H9 (cell line): ENCODE data around the gene USB1. TPM values are rescaled to one million over a fixed set of nuclear protein-coding genes. Genes with fewer than 3 reads are reported as not detected.

ENCODE experiments used
- DNase-seq: peaks from one replicate; pipeline ENCODE4 v3.0.0-alpha.2; 2017
- H2AFZ ChIP-seq: one replicate; pipeline ENCODE4 v1.6.1; 2013; ENCODE audit warnings: mild to moderate bottlenecking, low read length, control low read depth, moderate library complexity
- H2AK5ac ChIP-seq: 2 replicates; pipeline ENCODE4 v1.6.1; 2013; ENCODE audit warnings: low read length, control low read depth, mixed read lengths; ENCODE audit not compliant: insufficient read length
- H2BK120ac ChIP-seq: one replicate; pipeline ENCODE4 v1.6.1; 2013; ENCODE audit warnings: low read depth, mild to moderate bottlenecking, low read length, control low read depth, inconsistent platforms; ENCODE audit not compliant: poor library complexity, severe bottlenecking
- H2BK12ac ChIP-seq: 2 replicates; pipeline ENCODE4 v1.6.1; 2013; ENCODE audit warnings: low read length, control low read depth, mixed read lengths, low read depth; ENCODE audit not compliant: insufficient read length
- H2BK15ac ChIP-seq: 2 replicates; pipeline ENCODE4 v1.6.1; 2013; ENCODE audit warnings: low read depth, low read length, control low read depth
- H2BK20ac ChIP-seq: one replicate; pipeline ENCODE4 v1.6.1; 2013; ENCODE audit warnings: low read depth, mild to moderate bottlenecking, low read length, control low read depth, inconsistent platforms; ENCODE audit not compliant: poor library complexity, severe bottlenecking
- H2BK5ac ChIP-seq: 2 replicates; pipeline ENCODE4 v1.6.1; 2013; ENCODE audit warnings: low read length, control low read depth, mixed read lengths; ENCODE audit not compliant: insufficient read length
- H3K14ac ChIP-seq: 2 replicates; pipeline ENCODE4 v1.6.1; 2013; ENCODE audit warnings: low read length, control low read depth; ENCODE audit not compliant: insufficient read depth
- H3K18ac ChIP-seq: 2 replicates; pipeline ENCODE4 v1.6.1; 2013; ENCODE audit warnings: low read depth, mild to moderate bottlenecking, mixed read lengths, low read length, control low read depth; ENCODE audit not compliant: insufficient read length
- H3K23ac ChIP-seq: 2 replicates; pipeline ENCODE4 v1.6.1; 2013; ENCODE audit warnings: low read length, control low read depth, mixed read lengths, low read depth; ENCODE audit not compliant: insufficient read length
- H3K23me2 ChIP-seq: 2 replicates; pipeline ENCODE4 v1.6.1; 2013; ENCODE audit warnings: low read depth, mild to moderate bottlenecking, mixed read lengths, low read length, control low read depth; ENCODE audit not compliant: insufficient read length, poor library complexity, severe bottlenecking
- H3K27ac ChIP-seq: 2 replicates; pipeline ENCODE4 v1.5.1; 2013; ENCODE audit warnings: low read length, control low read depth, mixed read lengths, low read depth; ENCODE audit not compliant: insufficient read length
- H3K27me3 ChIP-seq: 2 replicates; pipeline ENCODE4 v1.6.1; 2013; ENCODE audit warnings: low read length, control low read depth, inconsistent platforms; ENCODE audit not compliant: insufficient read depth
- H3K4ac ChIP-seq: 2 replicates; pipeline ENCODE4 v1.6.1; 2013; ENCODE audit warnings: low read depth, mild to moderate bottlenecking, control low read depth, inconsistent platforms, low read length, moderate library complexity
- H3K4me1 ChIP-seq: 2 replicates; pipeline ENCODE4 v1.6.1; 2013; ENCODE audit warnings: low read length, control low read depth, inconsistent platforms; ENCODE audit not compliant: insufficient read depth
- H3K4me2 ChIP-seq: 2 replicates; pipeline ENCODE4 v1.6.1; 2013; ENCODE audit warnings: low read length, control low read depth, mixed read lengths; ENCODE audit not compliant: insufficient read length, insufficient read depth
- H3K56ac ChIP-seq: 2 replicates; pipeline ENCODE4 v1.6.1; 2013; ENCODE audit warnings: low read depth, mild to moderate bottlenecking, mixed read lengths, low read length, control low read depth; ENCODE audit not compliant: insufficient read length
- H3K79me1 ChIP-seq: 2 replicates; pipeline ENCODE4 v1.6.1; 2013; ENCODE audit warnings: low read depth, mild to moderate bottlenecking, moderate library complexity, low read length, control low read depth, inconsistent platforms; ENCODE audit not compliant: insufficient read depth, poor library complexity, severe bottlenecking
- H3K79me2 ChIP-seq: 2 replicates; pipeline ENCODE4 v1.6.1; 2013; ENCODE audit warnings: low read length, control low read depth, inconsistent platforms; ENCODE audit not compliant: insufficient read depth
- H3K9ac ChIP-seq: 2 replicates; pipeline ENCODE4 v1.6.1; 2013; ENCODE audit warnings: low read length, control low read depth, mixed read lengths; ENCODE audit not compliant: insufficient read length; ENCODE audit errors: extremely low read depth
- H3K9me3 ChIP-seq: one replicate; pipeline ENCODE4 v1.6.1; 2013; ENCODE audit warnings: low read depth, low read length, inconsistent platforms; ENCODE audit not compliant: control insufficient read depth
- H3T11ph ChIP-seq: one replicate; pipeline ENCODE4 v1.6.1; 2013; ENCODE audit warnings: mild to moderate bottlenecking, low read length, control low read depth, inconsistent platforms
- H4K20me1 ChIP-seq: one replicate; pipeline ENCODE4 v1.6.1; 2013; ENCODE audit not compliant: control insufficient read depth, insufficient read length, insufficient read depth
- H4K5ac ChIP-seq: 2 replicates; pipeline ENCODE4 v1.6.1; 2013; ENCODE audit warnings: low read depth, mild to moderate bottlenecking, mixed read lengths, low read length, control low read depth; ENCODE audit not compliant: insufficient read length
- H4K8ac ChIP-seq: replicated peaks from 2 replicates; pipeline ENCODE4 v1.6.1; 2013; ENCODE audit warnings: low read length, control low read depth, mixed read lengths, low read depth; ENCODE audit not compliant: insufficient read length
- H4K91ac ChIP-seq: 2 replicates; pipeline ENCODE4 v1.6.1; 2013; ENCODE audit warnings: low read depth, mild to moderate bottlenecking, moderate library complexity, mixed read lengths, low read length, control low read depth; ENCODE audit not compliant: insufficient read length
- H3K27ac Mint-ChIP-seq, 3 experiments: 2 replicates in 2 of 3; 3 replicates in 1 of 3; pipeline ENCODE4 v1.8.0; 2020 to 2021; ENCODE audit warnings: mixed read lengths in 3 of 3, mild to moderate bottlenecking in 1 of 3, moderate library complexity in 1 of 3
- H3K27me3 Mint-ChIP-seq: 2 replicates; pipeline ENCODE4 v1.8.0; 2021; ENCODE audit warnings: low read depth, mild to moderate bottlenecking, moderate library complexity, mixed read lengths
- H3K36me3 Mint-ChIP-seq, 3 experiments: 2 replicates in 2 of 3; 3 replicates in 1 of 3; pipeline ENCODE4 v1.8.0; 2020 to 2021; ENCODE audit warnings: low read depth in 3 of 3, mixed read lengths in 3 of 3; ENCODE audit not compliant: insufficient read depth in 1 of 3
- H3K4me1 Mint-ChIP-seq, 2 experiments: 2 replicates each; pipeline ENCODE4 v1.8.0; 2020; ENCODE audit warnings: mixed read lengths in 2 of 2
- H3K4me3 Mint-ChIP-seq, 2 experiments: 2 replicates in 1 of 2; 3 replicates in 1 of 2; pipeline ENCODE4 v1.8.0; 2020 to 2021; ENCODE audit warnings: mild to moderate bottlenecking in 2 of 2, mixed read lengths in 2 of 2, moderate library complexity in 1 of 2
- H3K9me3 Mint-ChIP-seq, 2 experiments: 2 replicates in 1 of 2; 3 replicates in 1 of 2; pipeline ENCODE4 v1.8.0; 2020; ENCODE audit warnings: mild to moderate bottlenecking in 2 of 2, mixed read lengths in 2 of 2, moderate library complexity in 1 of 2
- CTCF ChIP-seq: fragments of 200-600 bp; sonication (generic); conservative IDR thresholded peaks from 3 replicates; pipeline ENCODE4 v1.8.0; 2021; ENCODE audit warnings: antibody characterized with exemption, mild to moderate bottlenecking
- WGBS: extraction: QIAGEN DNeasy Blood & Tissue Kit; methylation state at CpG from one replicate; pipeline ENCODE4 v1.1.7; 2013; ENCODE audit warnings: missing lambda C conversion rate, low lambda C conversion rate, mixed read lengths; ENCODE audit not compliant: insufficient read length; ENCODE audit errors: extremely low coverage; 5-methylcytosine and 5-hydroxymethylcytosine counted together
- total RNA-seq: library from RNA; stranded (reverse); gene quantifications from 2 replicates; pipeline ENCODE4 v1.2.1, GENCODE V29; 2021

USB1 gene
- total RNA-seq, 1 experiment from 2014 or later, result 65.0 TPM

GRCh38 chr16:57959804-57960203 is 41.4 kb upstream of the USB1 start:
- no peak overlapping the region for H4K5ac ChIP-seq
- Mint-ChIP-seq H3K27me3 (no peaks in the 10 kb centered on the region; the same call in 1 of the 2 replicates), H3K36me3 (no peaks in the 10 kb centered on the region), H3K4me3 (0 out of 5 replicates have a peak overlapping the region, but pooled peaks of 1 of the 2 experiments have one; percentile 29), H3K4me1 (peaks cover 16 to 26% of the 10 kb centered on the region in 2 experiments; a peak in 3 of 4 replicates), H3K9me3 (no peaks in the 10 kb centered on the region), H3K27ac (peak overlapping the region in 2 of 3 experiments; percentile 44 to 89; a peak in 2 of 7 replicates)
- no peak overlapping the region for H3T11ph ChIP-seq
- no peaks in the 10 kb centered on the region; the same call in 1 of the 2 replicates for H3K27me3 ChIP-seq
- DNase-seq, result no peak
- H3K18ac ChIP-seq, result no peak overlapping the region
- H3K9me3 ChIP-seq, result no peaks in the 10 kb centered on the region
- no peak overlapping the region for H2AK5ac ChIP-seq
- no peak overlapping the region for H3K4ac ChIP-seq
- H2BK15ac ChIP-seq, result no peak overlapping the region
- H4K91ac ChIP-seq, result no peak overlapping the region
- H3K23ac ChIP-seq, result no peak overlapping the region
- H2BK20ac ChIP-seq, result no peak overlapping the region
- H3K27ac ChIP-seq, result no peak overlapping the region
- no peak overlapping the region for H2AFZ ChIP-seq
- no peak for TF ChIP-seq CTCF
- no peaks in the 10 kb centered on the region for H3K79me1 ChIP-seq
- no peak overlapping the region for H3K56ac ChIP-seq
- no peak overlapping the region for H3K9ac ChIP-seq
- no peak overlapping the region for H2BK12ac ChIP-seq
- H3K23me2 ChIP-seq, result no peaks in the 10 kb centered on the region
- no peak overlapping the region for H3K4me2 ChIP-seq
- no peaks in the 10 kb centered on the region for H3K4me1 ChIP-seq
- no peak overlapping the region for H2BK120ac ChIP-seq
- H4K8ac ChIP-seq, result no peak overlapping the region
- no peak overlapping the region for H2BK5ac ChIP-seq
- H3K14ac ChIP-seq, result no peak overlapping the region; the same call in 1 of the 2 replicates
- WGBS, result no CpG with 5 or more reads among the region's 11 CpGs
- no peaks in the 10 kb centered on the region for H4K20me1 ChIP-seq
- no peaks in the 10 kb centered on the region for H3K79me2 ChIP-seq
